K562 (cell line): Measurements from ENCODE around the gene SLC25A17. TPM values are rescaled to one million over a fixed set of nuclear protein-coding genes. Genes with fewer than 3 reads are reported as not detected.

Experiments used
- BHLHE40 ChIP-seq: IDR thresholded peaks from 2 replicates; pipeline ENCODE4 v1.6.1; 2011; ENCODE audit warnings: low read length, improper control_type of control experiment
- COPS2 ChIP-seq: fragments of 450-650 bp; conservative IDR thresholded peaks from 2 replicates; pipeline ENCODE4 v1.6.1; 2016; ENCODE audit warnings: mild to moderate bottlenecking, moderate library complexity
- CXXC5 ChIP-seq: fragments of 250-450 bp; sonication (Bioruptor Pico); IDR thresholded peaks from 2 replicates; pipeline ENCODE4 v1.8.0; 2022; ENCODE audit warnings: inconsistent platforms, mild to moderate bottlenecking, moderate library complexity
- ETV5 ChIP-seq: sonication (generic); formaldehyde crosslinking; IDR thresholded peaks from 2 replicates; pipeline ENCODE4 v1.4.0; 2020; ENCODE audit warnings: low read depth, mild to moderate bottlenecking, missing genetic modification reagents
- FOXJ2 ChIP-seq: fragments of 200-800 bp; sonication (Bioruptor generic); IDR thresholded peaks from 2 replicates; pipeline ENCODE4 v1.6.1; 2016; ENCODE audit warnings: missing genetic modification characterization, missing compliant biosample characterization
- FOXK2 ChIP-seq, 2 experiments: fragments of 450-650 bp; IDR thresholded peaks in 1 of 2; conservative IDR thresholded peaks in 1 of 2; 2 replicates each; pipeline ENCODE4 v1.6.1; 2016; ENCODE audit warnings: low read depth in 2 of 2, mild to moderate bottlenecking in 1 of 2
- GTF2E2 ChIP-seq: fragments of 200-800 bp; sonication (Bioruptor generic); IDR thresholded peaks from 2 replicates; pipeline ENCODE4 v1.6.1; 2016; ENCODE audit warnings: missing genetic modification characterization, missing compliant biosample characterization
- KLF16 ChIP-seq: IDR thresholded peaks from 2 replicates; pipeline ENCODE4 v1.6.1; 2016; ENCODE audit warnings: antibody characterized with exemption
- L3MBTL2 ChIP-seq: fragments of 450-650 bp; IDR thresholded peaks from 2 replicates; pipeline ENCODE4 v1.6.1; 2016; ENCODE audit warnings: mild to moderate bottlenecking, moderate library complexity
- LEF1 ChIP-seq: fragments of 450-650 bp; IDR thresholded peaks from 2 replicates; pipeline ENCODE4 v1.6.1; 2016; ENCODE audit warnings: mild to moderate bottlenecking
- MAZ ChIP-seq, 2 experiments: fragments of 450-650 bp in 1 of 2; sonication (generic) in 1 of 2; formaldehyde crosslinking; IDR thresholded peaks in 1 of 2; conservative IDR thresholded peaks in 1 of 2; 2 replicates each; pipeline versions ENCODE4 v1.4.0 to v1.5.0; 2020; ENCODE audit warnings: mild to moderate bottlenecking in 1 of 2, missing genetic modification reagents in 1 of 2
- MYC ChIP-seq, 2 experiments: fragments of 250-450 bp in 1 of 2; sonication (Bioruptor Pico) in 1 of 2; IDR thresholded peaks; 2 replicates each; pipeline versions ENCODE4 v1.5.1 to v1.6.1; 2012 to 2021; ENCODE audit warnings: low read depth in 2 of 2, borderline replicate concordance in 1 of 2, improper control_type of control experiment in 1 of 2, low read length in 1 of 2, mild to moderate bottlenecking in 1 of 2, moderate library complexity in 1 of 2
- NR2C2 ChIP-seq, 2 experiments: fragments of 200-800 bp in 1 of 2; sonication (Bioruptor generic) in 1 of 2; sonication (generic) in 1 of 2; formaldehyde crosslinking in 1 of 2; IDR thresholded peaks; 2 replicates each; pipeline versions ENCODE4 v1.6.1 to v1.8.0; 2016 to 2022; ENCODE audit warnings: mild to moderate bottlenecking in 1 of 2, missing compliant biosample characterization in 1 of 2, missing genetic modification characterization in 1 of 2, missing genetic modification reagents in 1 of 2
- NR2F6 ChIP-seq: fragments of 450-650 bp; formaldehyde crosslinking; IDR thresholded peaks from 2 replicates; pipeline ENCODE4 v1.4.0; 2020; ENCODE audit warnings: mild to moderate bottlenecking
- PHF20 ChIP-seq: fragments of 450-650 bp; IDR thresholded peaks from 2 replicates; pipeline ENCODE4 v1.6.1; 2018; ENCODE audit not compliant: partially characterized antibody
- POLR2A ChIP-seq: fragments of 450-650 bp; conservative IDR thresholded peaks from 2 replicates; pipeline ENCODE4 v1.6.1; 2016
- SMAD1 ChIP-seq: fragments of 150-350 bp; IDR thresholded peaks from 2 replicates; pipeline ENCODE4 v1.6.1; 2014; ENCODE audit warnings: low read length, low read depth; ENCODE audit not compliant: partially characterized antibody
- ZNF384 ChIP-seq: IDR thresholded peaks from 2 replicates; pipeline ENCODE4 v1.6.1; 2012; ENCODE audit warnings: low read depth, low read length, improper control_type of control experiment
- ZNF707 ChIP-seq: fragments of 250-450 bp; sonication (Bioruptor Pico); conservative IDR thresholded peaks from 2 replicates; pipeline ENCODE4 v1.8.0; 2022; ENCODE audit warnings: inconsistent platforms, mild to moderate bottlenecking, moderate library complexity
- ZNF77 ChIP-seq: fragments of 250-450 bp; sonication (Bioruptor Pico); IDR thresholded peaks from 2 replicates; pipeline ENCODE4 v1.5.0; 2020
- polyA plus RNA-seq, 8 experiments: library from polyadenylated mRNA; depleted of rRNA in 4 of 8; stranded (reverse) in 5 of 8; unstranded in 3 of 8; fragments of >200 nt; fragmentation: Nextera tagmentation in 2 of 8; fragmentation: Illumina TruSeq in 1 of 8; extraction: Ambion mirVana in 2 of 8; extraction: Trizol in 1 of 8; gene quantifications; 2 replicates each; pipeline versions ENCODE4 v1.2.1 to v1.2.3, GENCODE V29; 2011 to 2014; ENCODE audit warnings: inconsistent platforms in 1 of 8, missing spikeins in 1 of 8
- total RNA-seq, 7 experiments: library from RNA; depleted of rRNA in 6 of 7; stranded (reverse); fragments of >200 nt in 6 of 7; fragmentation: Illumina TruSeq in 2 of 7; extraction: Trizol in 2 of 7; gene quantifications; 2 replicates each; pipeline versions ENCODE4 v1.2.1 to v1.2.3, GENCODE V29; 2011 to 2021; ENCODE audit warnings: low replicate concordance in 1 of 7
- TF ChIP-seq, protein P1 (sequence below): conservative IDR thresholded peaks from 2 replicates; pipeline ENCODE4 v1.6.1; 2011; ENCODE audit warnings: low read depth, mild to moderate bottlenecking, low read length; ENCODE audit not compliant: control insufficient read depth
- TF ChIP-seq, protein P2 (sequence below): fragments of 450-650 bp; IDR thresholded peaks from 2 replicates; pipeline ENCODE4 v1.6.1; 2017; ENCODE audit warnings: mild to moderate bottlenecking, moderate library complexity
- TF ChIP-seq, protein P3 (sequence below): fragments of 450-650 bp; IDR thresholded peaks from 2 replicates; pipeline ENCODE4 v1.6.1; 2018; ENCODE audit warnings: mild to moderate bottlenecking, low read depth; ENCODE audit not compliant: partially characterized antibody
- TF ChIP-seq, protein P4 (sequence below): sonication (generic); formaldehyde crosslinking; IDR thresholded peaks from 2 replicates; pipeline ENCODE4 v1.8.0; 2022; ENCODE audit warnings: mild to moderate bottlenecking, missing genetic modification reagents

SLC25A17 gene
- total and polyA plus RNA-seq, 9 of the 15 experiments (the other 6 are each of a cell fraction or from before 2014, with no cell fraction given), result 32.6 to 136 (median 56.2) TPM

DNA sequence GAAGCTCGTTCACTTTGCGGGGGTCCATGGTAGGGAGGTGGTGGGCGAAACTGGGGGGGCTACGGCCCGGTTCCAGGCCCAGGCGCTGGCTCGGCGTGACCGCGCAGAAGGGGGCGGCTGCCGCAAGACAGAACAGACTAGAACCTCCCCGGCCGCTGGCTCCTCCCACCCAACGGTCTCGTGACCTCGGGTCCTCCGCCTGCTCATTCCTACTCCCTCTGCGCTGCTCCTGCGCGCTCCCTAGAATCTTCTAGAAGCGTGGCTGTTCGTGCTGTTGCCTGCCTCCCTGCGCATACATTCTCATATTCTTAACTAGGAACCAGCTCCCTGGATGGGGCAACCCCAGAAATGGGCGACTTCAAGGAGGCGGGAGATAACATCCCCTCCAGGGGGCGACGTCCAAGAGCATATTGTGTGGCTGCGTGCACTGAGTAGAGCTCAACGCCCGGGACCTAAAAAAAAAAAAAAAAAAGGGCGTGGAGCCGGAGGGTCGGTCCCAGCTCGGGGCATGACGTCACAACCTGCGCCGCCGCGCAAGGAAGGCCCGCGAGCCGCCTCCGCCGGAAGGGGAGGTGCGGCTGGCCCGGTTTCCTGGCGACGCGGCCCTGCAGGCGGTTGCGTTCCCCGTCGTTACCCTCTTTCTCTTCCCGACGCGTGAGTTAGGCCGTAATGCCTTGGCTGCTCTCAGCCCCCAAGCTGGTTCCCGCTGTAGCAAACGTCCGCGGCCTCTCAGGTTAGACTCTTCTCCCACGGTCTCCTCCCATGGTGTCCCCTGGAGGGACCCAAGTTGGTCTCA lies 37.6 kb upstream of the SLC25A17 start, which contains the start of the genes ST13 and XPNPEP3 (continued):
- TF ChIP-seq, protein P1, sequence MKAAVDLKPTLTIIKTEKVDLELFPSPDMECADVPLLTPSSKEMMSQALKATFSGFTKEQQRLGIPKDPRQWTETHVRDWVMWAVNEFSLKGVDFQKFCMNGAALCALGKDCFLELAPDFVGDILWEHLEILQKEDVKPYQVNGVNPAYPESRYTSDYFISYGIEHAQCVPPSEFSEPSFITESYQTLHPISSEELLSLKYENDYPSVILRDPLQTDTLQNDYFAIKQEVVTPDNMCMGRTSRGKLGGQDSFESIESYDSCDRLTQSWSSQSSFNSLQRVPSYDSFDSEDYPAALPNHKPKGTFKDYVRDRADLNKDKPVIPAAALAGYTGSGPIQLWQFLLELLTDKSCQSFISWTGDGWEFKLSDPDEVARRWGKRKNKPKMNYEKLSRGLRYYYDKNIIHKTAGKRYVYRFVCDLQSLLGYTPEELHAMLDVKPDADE, result peak; percentile 48; the same call in 1 of the 2 replicates
- TF ChIP-seq ZNF384 (peak; percentile 99), ETV5 (CRISPR knock-in tag) (no peak; the same call in 1 of the 2 replicates), ZNF77 (CRISPR knock-in tag) (no peak), CXXC5 (CRISPR knock-in tag) (peak; percentile 76), MAZ (CRISPR knock-in tag; conservative IDR thresholded peaks at IDR 0.05 in 1 of 2, IDR thresholded peaks at IDR 0.05 in 1 of 2) (peak; percentile 6 to 30; a peak in 1 of 4 replicates), NR2F6 (CRISPR knock-in tag) (no peak), POLR2A (peak; percentile 77), PHF20 (peak; percentile 89), SMAD1 (peak; percentile 26), NR2C2 (CRISPR knock-in tag; IDR thresholded peaks at IDR 0.05) (no peak), NR2C2 (tag; IDR thresholded peaks at IDR 0.05) (peak; percentile 72), COPS2 (no peak), GTF2E2 (tag) (peak; percentile 85), ZNF707 (no peak), MYC (IDR thresholded peaks at IDR 0.05; ENCODE audit: low read depth, low read length) (peak; percentile 48), MYC (CRISPR knock-in tag; IDR thresholded peaks at IDR 0.05; ENCODE audit: borderline replicate concordance, low read depth) (no peak), LEF1 (0 out of 2 replicates have a peak, but pooled peaks have one; percentile 14), KLF16 (no peak), BHLHE40 (peak; percentile 94), L3MBTL2 (0 out of 2 replicates have a peak, but pooled peaks have one; percentile 31), FOXJ2 (peak; percentile 54; the same call in 1 of the 2 replicates), FOXK2 (conservative IDR thresholded peaks at IDR 0.05 in 1 of 2, IDR thresholded peaks at IDR 0.05 in 1 of 2; ENCODE audit: low read depth in 2 of 2) (peak in 1 of 2 experiments; percentile 56; a peak in 1 of 4 replicates)
- TF ChIP-seq, protein P2, sequence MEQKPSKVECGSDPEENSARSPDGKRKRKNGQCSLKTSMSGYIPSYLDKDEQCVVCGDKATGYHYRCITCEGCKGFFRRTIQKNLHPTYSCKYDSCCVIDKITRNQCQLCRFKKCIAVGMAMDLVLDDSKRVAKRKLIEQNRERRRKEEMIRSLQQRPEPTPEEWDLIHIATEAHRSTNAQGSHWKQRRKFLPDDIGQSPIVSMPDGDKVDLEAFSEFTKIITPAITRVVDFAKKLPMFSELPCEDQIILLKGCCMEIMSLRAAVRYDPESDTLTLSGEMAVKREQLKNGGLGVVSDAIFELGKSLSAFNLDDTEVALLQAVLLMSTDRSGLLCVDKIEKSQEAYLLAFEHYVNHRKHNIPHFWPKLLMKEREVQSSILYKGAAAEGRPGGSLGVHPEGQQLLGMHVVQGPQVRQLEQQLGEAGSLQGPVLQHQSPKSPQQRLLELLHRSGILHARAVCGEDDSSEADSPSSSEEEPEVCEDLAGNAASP, result no peak
- TF ChIP-seq, protein P3, sequence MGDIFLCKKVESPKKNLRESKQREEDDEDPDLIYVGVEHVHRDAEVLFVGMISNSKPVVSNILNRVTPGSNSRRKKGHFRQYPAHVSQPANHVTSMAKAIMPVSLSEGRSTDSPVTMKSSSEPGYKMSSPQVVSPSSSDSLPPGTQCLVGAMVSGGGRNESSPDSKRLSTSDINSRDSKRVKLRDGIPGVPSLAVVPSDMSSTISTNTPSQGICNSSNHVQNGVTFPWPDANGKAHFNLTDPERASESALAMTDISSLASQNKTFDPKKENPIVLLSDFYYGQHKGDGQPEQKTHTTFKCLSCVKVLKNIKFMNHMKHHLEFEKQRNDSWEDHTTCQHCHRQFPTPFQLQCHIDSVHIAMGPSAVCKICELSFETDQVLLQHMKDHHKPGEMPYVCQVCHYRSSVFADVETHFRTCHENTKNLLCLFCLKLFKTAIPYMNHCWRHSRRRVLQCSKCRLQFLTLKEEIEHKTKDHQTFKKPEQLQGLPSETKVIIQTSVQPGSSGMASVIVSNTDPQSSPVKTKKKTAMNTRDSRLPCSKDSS, result no peak
- TF ChIP-seq, protein P4, sequence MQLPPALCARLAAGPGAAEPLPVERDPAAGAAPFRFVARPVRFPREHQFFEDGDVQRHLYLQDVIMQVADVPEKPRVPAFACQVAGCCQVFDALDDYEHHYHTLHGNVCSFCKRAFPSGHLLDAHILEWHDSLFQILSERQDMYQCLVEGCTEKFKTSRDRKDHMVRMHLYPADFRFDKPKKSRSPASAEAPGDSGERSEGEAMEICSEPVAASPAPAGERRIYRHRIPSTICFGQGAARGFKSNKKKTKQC (CRISPR knock-in tag), result peak; percentile 58
